ENCODE results near the gene GRPEL1. TPM values are rescaled to one million over a fixed set of nuclear protein-coding genes. Genes with fewer than 3 reads are reported as not detected.

GRPEL1 gene
- 13.1 TPM for total RNA-seq

DNA sequence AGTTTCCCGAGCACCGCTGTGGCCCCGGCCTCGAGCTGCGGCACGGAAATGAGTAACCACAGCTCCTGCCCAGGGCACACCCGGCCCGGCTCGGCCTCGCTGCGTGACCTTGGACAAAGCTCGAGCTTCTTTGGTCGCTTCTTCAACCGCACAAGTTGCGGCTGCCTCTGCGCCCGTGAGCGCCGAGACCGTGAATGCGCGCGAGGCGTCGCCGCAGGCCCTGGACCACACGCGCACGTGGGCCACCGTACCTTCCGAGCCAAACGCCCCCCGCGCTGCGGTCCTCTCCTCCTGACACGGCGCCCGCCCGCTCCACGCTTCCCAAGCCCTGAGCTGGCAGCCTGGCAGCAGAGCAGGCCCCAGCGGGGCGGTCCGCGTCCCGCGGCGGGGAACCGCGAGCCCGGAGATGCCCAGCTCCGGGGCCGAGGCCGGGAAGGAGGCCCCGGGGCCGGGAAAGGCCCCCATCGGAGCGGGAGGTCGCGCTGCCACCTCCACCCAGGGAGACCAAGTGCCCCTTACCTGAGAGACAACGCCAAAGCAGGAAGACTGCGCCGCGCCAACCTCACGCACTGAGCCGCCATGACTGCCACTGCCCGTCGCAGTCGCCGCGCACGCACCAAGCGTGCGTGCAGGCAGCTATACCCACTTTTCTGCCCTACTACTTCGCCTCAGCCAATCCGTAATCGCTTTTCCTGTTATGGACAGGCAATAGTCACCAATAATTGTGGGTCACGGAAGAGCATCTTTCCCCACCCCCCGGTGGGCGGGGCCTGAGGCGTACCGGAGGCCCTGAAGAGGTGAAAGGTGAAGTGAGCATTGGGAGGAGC lies at the start of gene GRPEL1:
TSS of gene GRPEL1 (minus strand) at position 613 of the 827 bp plus-strand sequence. CDS start at position 581, 32 bp downstream.

DNA sequence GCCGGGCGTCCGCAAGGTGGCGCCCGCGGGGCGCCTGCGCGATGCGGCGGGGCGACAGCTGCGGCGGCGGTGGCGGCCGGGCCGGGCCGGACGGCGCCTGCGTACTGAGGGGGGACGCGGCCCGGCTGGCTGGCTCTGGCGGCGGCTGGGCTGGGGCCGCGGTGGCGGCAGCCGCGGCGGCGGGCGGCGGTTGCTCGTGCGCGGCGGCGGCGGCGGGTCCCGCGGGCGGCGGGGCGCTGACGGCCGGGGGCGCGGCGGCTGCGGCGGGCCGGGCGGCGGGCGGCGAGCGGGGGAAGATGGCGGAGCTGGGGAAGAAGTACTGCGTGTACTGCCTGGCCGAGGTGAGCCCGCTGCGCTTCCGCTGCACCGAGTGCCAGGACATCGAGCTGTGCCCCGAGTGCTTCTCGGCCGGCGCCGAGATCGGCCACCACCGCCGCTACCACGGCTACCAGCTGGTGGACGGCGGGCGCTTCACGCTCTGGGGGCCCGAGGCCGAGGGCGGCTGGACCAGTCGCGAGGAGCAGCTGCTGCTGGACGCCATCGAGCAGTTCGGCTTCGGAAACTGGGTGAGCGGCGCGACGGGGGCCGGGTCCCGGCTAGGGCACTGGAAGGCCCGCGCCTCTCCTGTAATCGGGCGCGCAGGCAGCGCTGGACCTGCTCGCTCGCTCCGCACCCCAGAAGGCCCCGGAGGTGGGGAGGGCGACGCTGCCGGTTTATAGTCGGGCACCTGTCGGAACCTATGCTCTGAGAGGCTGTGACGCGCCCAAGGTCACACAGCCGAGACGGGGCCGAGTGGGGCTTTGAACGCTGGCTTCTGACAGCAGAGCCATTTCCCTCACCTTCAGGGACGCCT lies 24.4 kb downstream of the GRPEL1 start, which contains the start of gene TADA2B:
TSS of gene TADA2B (plus strand) at position 89 of the 853 bp plus-strand sequence. CDS start at position 297, 208 bp downstream.

Other genes with a start within 250 kb of the GRPEL1 start
- gene TBC1D14, start 158.2 kb downstream of the GRPEL1 start, total RNA-seq: 194 TPM
- 21.3 TPM for gene TADA2B, start 24.7 kb downstream of the GRPEL1 start, total RNA-seq
- gene SORCS2, start 124.5 kb upstream of the GRPEL1 start, total RNA-seq: 8.1 TPM

All from parietal lobe (tissue), 1 donor.